DMS153 (cell line): Measurements from ENCODE around the gene EPHA4.

Source experiments
- DNase-seq: peaks from one replicate; lab custom pipeline; 2025; lab: John Stamatoyannopoulos, UW

The EPHA4 gene

GRCh38 chr2:221503965-221504364 is 68.1 kb downstream of the EPHA4 start:
- no peak for DNase-seq

- DNase-seq, result no peak
Measured at GRCh38 chr2:221502270-221503010, 69.7 kb downstream of the EPHA4 start.

- DNase-seq, result no peak
Measured at GRCh38 chr2:221501883-221502269, 70.2 kb downstream of the EPHA4 start.

- no peak for DNase-seq
Measured at GRCh38 chr2:221501210-221501882, 70.8 kb downstream of the EPHA4 start.

- no peak for DNase-seq
Measured at GRCh38 chr2:221500501-221501209, 71.4 kb downstream of the EPHA4 start.

- no peak for DNase-seq
Measured at GRCh38 chr2:221495731-221496130, 76.4 kb downstream of the EPHA4 start.

GRCh38 chr2:221494556-221494955 is 77.5 kb downstream of the EPHA4 start:
- no peak for DNase-seq

- no peak for DNase-seq
Measured at GRCh38 chr2:221493391-221493790, 78.7 kb downstream of the EPHA4 start.

GRCh38 chr2:221492636-221493035 is 79.5 kb downstream of the EPHA4 start:
- DNase-seq, result no peak

- DNase-seq, result peak; percentile 62
Measured at GRCh38 chr2:221490506-221491060, 81.5 kb downstream of the EPHA4 start.

- no peak for DNase-seq
Measured at GRCh38 chr2:221488136-221488807, 83.8 kb downstream of the EPHA4 start.

GRCh38 chr2:221486106-221486505 is 86.0 kb downstream of the EPHA4 start:
- no peak for DNase-seq

- no peak for DNase-seq
Measured at GRCh38 chr2:221485503-221485870, 86.6 kb downstream of the EPHA4 start.

- DNase-seq, result no peak
Measured at GRCh38 chr2:221484761-221485502, 87.2 kb downstream of the EPHA4 start.

GRCh38 chr2:221482666-221483455 is 89.2 kb downstream of the EPHA4 start:
- no peak for DNase-seq

- DNase-seq, result no peak
Measured at GRCh38 chr2:221480821-221481220, 91.3 kb downstream of the EPHA4 start.

- DNase-seq, result no peak
Measured at GRCh38 chr2:221480163-221480562, 91.9 kb downstream of the EPHA4 start.

- no peak for DNase-seq
Measured at GRCh38 chr2:221478485-221478863, 93.6 kb downstream of the EPHA4 start.

- no peak for DNase-seq
Measured at GRCh38 chr2:221477714-221478484, 94.2 kb downstream of the EPHA4 start.

GRCh38 chr2:221476195-221476594 is 95.9 kb downstream of the EPHA4 start:
- DNase-seq, result no peak
